Measurements from ENCODE around the gene P3R3URF. TPM values are rescaled to one million over a fixed set of nuclear protein-coding genes. Genes with fewer than 3 reads are reported as not detected.
A peak's percentile ranks its signal among the peaks of the same experiment; 100 is the strongest.

The P3R3URF gene
- total RNA-seq, 1 experiment from 2014 or later, result not detected

GRCh38 chr1:46188295-46189030 is 12.2 kb upstream of the P3R3URF start:
- no peaks in the 10 kb centered on the region for H4K20me1 ChIP-seq (ENCODE audit: insufficient read depth)
- intact Hi-C loops (cut with micrococcal nuclease), result no loop called here
- H3K9me3 ChIP-seq (ENCODE audit: control insufficient read depth in 1 of 2, insufficient read depth in 1 of 2, low read depth in 1 of 2, low read length in 2 of 2), result no peaks in the 10 kb centered on the region
- no peaks in the 10 kb centered on the region for H3K27me3 ChIP-seq (ENCODE audit: insufficient read depth, low read length)
- POLR2A ChIA-PET, result no interaction called here
- H3K4me1 ChIP-seq (ENCODE audit: control insufficient read depth in 1 of 2, insufficient read depth in 2 of 2, low read length in 2 of 2), result peaks cover 30 to 48% of the 10 kb centered on the region in 2 experiments
- no peak overlapping the region for H3K4me2 ChIP-seq (ENCODE audit: low read length)
- no peak overlapping the region for H3K9ac ChIP-seq (ENCODE audit: low read length)
- H3K4me3 ChIP-seq (replicated peaks in 1 of 2; ENCODE audit: low read depth in 1 of 2, low read length in 2 of 2), result no peak overlapping the region
- DNase-seq (ENCODE audit: low read depth, low spot score) (no peak), ATAC-seq (no peak)
- RAD21 ChIA-PET (ENCODE audit: low non-redundant PET in 1 of 2, low total read pairs in 2 of 2, uncharacterized antibody in 2 of 2, unreplicated experiment in 2 of 2), result no interaction called here
- H3K36me3 ChIP-seq (ENCODE audit: control insufficient read depth in 1 of 2, insufficient read depth in 2 of 2, low read length in 2 of 2), result peaks cover 13 to 32% of the 10 kb centered on the region in 2 experiments; a peak in 3 of 4 replicates
- no peak overlapping the region for H2AFZ ChIP-seq (ENCODE audit: low read depth, low read length, poor library complexity, severe bottlenecking)
- H3K79me2 ChIP-seq (ENCODE audit: insufficient read depth, low read length), result no peaks in the 10 kb centered on the region
- CTCF ChIA-PET, result no interaction called here
- TF ChIP-seq ZNF274 (IDR thresholded peaks at IDR 0.05; ENCODE audit: low read depth, low read length) (no peak), CTCF (IDR thresholded peaks at IDR 0.05 in 2 of 3, conservative IDR thresholded peaks at IDR 0.05 in 1 of 3; ENCODE audit: borderline replicate concordance in 1 of 3, insufficient read depth in 1 of 3, low read depth in 2 of 3, low read length in 2 of 3) (peak in 2 of 3 experiments; percentile 32 to 41; a peak in 4 of 6 replicates)
- BruUV-seq (replicated peaks), result no TSS peak
- no peak overlapping the region for H3K27ac ChIP-seq (ENCODE audit: low read depth, low read length)
- no peaks in the 10 kb centered on the region for H3K9me2 ChIP-seq (ENCODE audit: insufficient read depth)

- no TSS peak for BruUV-seq (replicated peaks)
- H3K79me2 ChIP-seq (ENCODE audit: insufficient read depth, low read length), result no peaks in the 10 kb centered on the region
- ATAC-seq (no peak), DNase-seq (ENCODE audit: low read depth, low spot score) (no peak)
- no peaks in the 10 kb centered on the region for H3K9me3 ChIP-seq (ENCODE audit: control insufficient read depth in 1 of 2, insufficient read depth in 1 of 2, low read depth in 1 of 2, low read length in 2 of 2)
- intact Hi-C loops (cut with micrococcal nuclease), result no loop called here
- ChIA-PET CTCF (no interaction called here), RAD21 (ENCODE audit: low non-redundant PET in 1 of 2, low total read pairs in 2 of 2, uncharacterized antibody in 2 of 2, unreplicated experiment in 2 of 2) (no interaction called here), POLR2A (no interaction called here)
- H3K9ac ChIP-seq (ENCODE audit: low read length), result no peak overlapping the region
- H3K4me1 ChIP-seq (ENCODE audit: control insufficient read depth in 1 of 2, insufficient read depth in 2 of 2, low read length in 2 of 2), result peaks cover 39 to 59% of the 10 kb centered on the region in 2 experiments
- H2AFZ ChIP-seq (ENCODE audit: low read depth, low read length, poor library complexity, severe bottlenecking), result no peak overlapping the region
- H3K4me3 ChIP-seq (replicated peaks in 1 of 2; ENCODE audit: low read depth in 1 of 2, low read length in 2 of 2), result no peak overlapping the region
- no peaks in the 10 kb centered on the region for H3K9me2 ChIP-seq (ENCODE audit: insufficient read depth)
- H3K27ac ChIP-seq (ENCODE audit: low read depth, low read length), result no peak overlapping the region
- H4K20me1 ChIP-seq (ENCODE audit: insufficient read depth), result no peaks in the 10 kb centered on the region
- H3K27me3 ChIP-seq (ENCODE audit: insufficient read depth, low read length), result no peaks in the 10 kb centered on the region
- H3K4me2 ChIP-seq (ENCODE audit: low read length), result no peak overlapping the region
- TF ChIP-seq ZFX (IDR thresholded peaks at IDR 0.05), result no peak
- peaks cover 10 to 21% of the 10 kb centered on the region in 2 experiments; a peak in 3 of 4 replicates for H3K36me3 ChIP-seq (ENCODE audit: control insufficient read depth in 1 of 2, insufficient read depth in 2 of 2, low read length in 2 of 2)
Measured at GRCh38 chr1:46187106-46187869, 11.0 kb upstream of the P3R3URF start.
